Fibroblast of lung (primary cell): ENCODE results near the gene LUZP2. TPM values are rescaled to one million over a fixed set of nuclear protein-coding genes. Genes with fewer than 3 reads are reported as not detected.

Experiments
- DNase-seq, 2 donors: peaks; one replicate each; pipeline versions ENCODE4 v3.0.0 to v3.0.0-alpha.2; 2010; ENCODE audit warnings: low read depth in 2 of 2
- H2AFZ ChIP-seq: 2 replicates; pipeline ENCODE4 v1.5.1; 2012; ENCODE audit warnings: low read length, control low read depth, inconsistent platforms
- H3K27ac ChIP-seq: 2 replicates; pipeline ENCODE4 v1.5.1; 2011; ENCODE audit warnings: low read length, control low read depth; ENCODE audit not compliant: insufficient read depth
- H3K27me3 ChIP-seq: 2 replicates; pipeline ENCODE4 v1.5.1; 2011; ENCODE audit warnings: mild to moderate bottlenecking, low read length; ENCODE audit not compliant: control insufficient read depth, insufficient read depth
- H3K36me3 ChIP-seq: 2 replicates; pipeline ENCODE4 v1.5.1; 2011; ENCODE audit warnings: low read length; ENCODE audit not compliant: control insufficient read depth, insufficient read depth
- H3K4me1 ChIP-seq: 2 replicates; pipeline ENCODE4 v1.5.1; 2011; ENCODE audit warnings: low read length; ENCODE audit not compliant: control insufficient read depth, insufficient read depth; ENCODE audit errors: extremely low read depth
- H3K4me2 ChIP-seq: 2 replicates; pipeline ENCODE4 v1.5.1; 2011; ENCODE audit warnings: low read length, control low read depth; ENCODE audit not compliant: insufficient read depth; ENCODE audit errors: extremely low read depth
- H3K4me3 ChIP-seq, 4 experiments: fragments of 200-600 bp in 1 of 4; sonication (generic) in 1 of 4; replicated peaks in 1 of 4; 2 replicates each; pipeline ENCODE4 v1.5.1; 2011 to 2016; ENCODE audit warnings: low read length in 4 of 4, low read depth in 3 of 4, mild to moderate bottlenecking in 3 of 4, control low read depth in 2 of 4, inconsistent platforms in 1 of 4, mixed read lengths in 1 of 4; ENCODE audit not compliant: insufficient read depth in 1 of 4; ENCODE audit errors: control extremely low read depth in 1 of 4
- H3K79me2 ChIP-seq: 2 replicates; pipeline ENCODE4 v1.5.1; 2012; ENCODE audit warnings: mild to moderate bottlenecking, low read length, inconsistent platforms; ENCODE audit not compliant: control insufficient read depth, insufficient read depth
- H3K9ac ChIP-seq: 2 replicates; pipeline ENCODE4 v1.5.1; 2011; ENCODE audit warnings: mild to moderate bottlenecking, low read length, control low read depth; ENCODE audit not compliant: insufficient read depth
- H3K9me3 ChIP-seq: 2 replicates; pipeline ENCODE4 v1.5.1; 2012; ENCODE audit warnings: low read depth, low read length; ENCODE audit not compliant: control insufficient read depth, insufficient read depth
- H4K20me1 ChIP-seq: 2 replicates; pipeline ENCODE4 v1.5.1; 2011; ENCODE audit warnings: low read length; ENCODE audit not compliant: control insufficient read depth, insufficient read depth; ENCODE audit errors: extremely low read depth
- EZH2 ChIP-seq: IDR thresholded peaks from 2 replicates; pipeline ENCODE4 v1.5.1; 2012; ENCODE audit warnings: low read length, control low read depth, mild to moderate bottlenecking; ENCODE audit errors: missing control alignments
- polyA plus RNA-seq, 2 donors: library from polyadenylated mRNA; depleted of rRNA in 1 of 2; stranded (reverse) in 1 of 2; unstranded in 1 of 2; fragments of >200 nt; gene quantifications; 2 replicates each; pipeline ENCODE4 v1.2.1, GENCODE V29; 2011 to 2012; ENCODE audit warnings: missing spikeins in 1 of 2
- total RNA-seq: library from RNA; depleted of rRNA; stranded (reverse); fragments of >200 nt; gene quantifications from 2 replicates; pipeline ENCODE4 v1.2.1, GENCODE V29; 2014
- TF ChIP-seq, protein P1 (sequence below), 2 donors: IDR thresholded peaks in 1 of 2; conservative IDR thresholded peaks in 1 of 2; 1 replicate in 1 of 2; 2 replicates in 1 of 2; pipeline ENCODE4 v1.5.1; 2011 to 2012; ENCODE audit warnings: low read length in 2 of 2, control low read depth in 1 of 2, inconsistent platforms in 1 of 2, low read depth in 1 of 2, mild to moderate bottlenecking in 1 of 2

The LUZP2 gene
- total and polyA plus RNA-seq, 2 donors (not counting 1 experiment from before 2014, with no cell fraction given), result 0.03 to 0.50 TPM

GRCh38 chr11:24624432-24624831 is 127.6 kb downstream of the LUZP2 start:
- Histone ChIP-seq H2AFZ (no peak overlapping the region), H3K4me2 (no peak overlapping the region), H3K4me1 (no peaks in the 10 kb centered on the region), H3K9ac (no peak overlapping the region), H3K27ac (no peak overlapping the region), H3K4me3 (no peak overlapping the region), H4K20me1 (no peaks in the 10 kb centered on the region), H3K9me3 (no peaks in the 10 kb centered on the region), H3K79me2 (no peaks in the 10 kb centered on the region), H3K27me3 (no peaks in the 10 kb centered on the region), H3K36me3 (no peaks in the 10 kb centered on the region)
- DNase-seq, result no peak
- no peak for TF ChIP-seq EZH2
- TF ChIP-seq, protein P1, sequence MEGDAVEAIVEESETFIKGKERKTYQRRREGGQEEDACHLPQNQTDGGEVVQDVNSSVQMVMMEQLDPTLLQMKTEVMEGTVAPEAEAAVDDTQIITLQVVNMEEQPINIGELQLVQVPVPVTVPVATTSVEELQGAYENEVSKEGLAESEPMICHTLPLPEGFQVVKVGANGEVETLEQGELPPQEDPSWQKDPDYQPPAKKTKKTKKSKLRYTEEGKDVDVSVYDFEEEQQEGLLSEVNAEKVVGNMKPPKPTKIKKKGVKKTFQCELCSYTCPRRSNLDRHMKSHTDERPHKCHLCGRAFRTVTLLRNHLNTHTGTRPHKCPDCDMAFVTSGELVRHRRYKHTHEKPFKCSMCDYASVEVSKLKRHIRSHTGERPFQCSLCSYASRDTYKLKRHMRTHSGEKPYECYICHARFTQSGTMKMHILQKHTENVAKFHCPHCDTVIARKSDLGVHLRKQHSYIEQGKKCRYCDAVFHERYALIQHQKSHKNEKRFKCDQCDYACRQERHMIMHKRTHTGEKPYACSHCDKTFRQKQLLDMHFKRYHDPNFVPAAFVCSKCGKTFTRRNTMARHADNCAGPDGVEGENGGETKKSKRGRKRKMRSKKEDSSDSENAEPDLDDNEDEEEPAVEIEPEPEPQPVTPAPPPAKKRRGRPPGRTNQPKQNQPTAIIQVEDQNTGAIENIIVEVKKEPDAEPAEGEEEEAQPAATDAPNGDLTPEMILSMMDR (conservative IDR thresholded peaks at IDR 0.05 in 1 of 2, IDR thresholded peaks at IDR 0.05 in 1 of 2; ENCODE audit: low read depth in 1 of 2, low read length in 2 of 2), result no peak

GRCh38 chr11:24625975-24626374 is 129.1 kb downstream of the LUZP2 start:
- TF ChIP-seq, protein P1 (conservative IDR thresholded peaks at IDR 0.05 in 1 of 2, IDR thresholded peaks at IDR 0.05 in 1 of 2; ENCODE audit: low read depth in 1 of 2, low read length in 2 of 2), result no peak
- TF ChIP-seq EZH2, result no peak
- H3K4me1 ChIP-seq, result no peaks in the 10 kb centered on the region
- H2AFZ ChIP-seq, result no peak overlapping the region
- H3K27ac ChIP-seq, result no peak overlapping the region
- no peak overlapping the region for H3K4me3 ChIP-seq
- H3K4me2 ChIP-seq, result no peak overlapping the region
- H4K20me1 ChIP-seq, result no peaks in the 10 kb centered on the region
- no peaks in the 10 kb centered on the region for H3K9me3 ChIP-seq
- H3K9ac ChIP-seq, result no peak overlapping the region
- no peaks in the 10 kb centered on the region for H3K36me3 ChIP-seq
- no peaks in the 10 kb centered on the region for H3K79me2 ChIP-seq
- DNase-seq, result no peak
- H3K27me3 ChIP-seq, result no peaks in the 10 kb centered on the region

- Histone ChIP-seq H3K4me3 (no peak overlapping the region), H3K27ac (no peak overlapping the region), H4K20me1 (no peaks in the 10 kb centered on the region), H3K4me1 (no peaks in the 10 kb centered on the region), H2AFZ (no peak overlapping the region), H3K27me3 (no peaks in the 10 kb centered on the region), H3K9me3 (no peaks in the 10 kb centered on the region), H3K4me2 (no peak overlapping the region), H3K79me2 (no peaks in the 10 kb centered on the region), H3K9ac (no peak overlapping the region), H3K36me3 (no peaks in the 10 kb centered on the region)
- DNase-seq, result no peak
- TF ChIP-seq EZH2, result no peak
- TF ChIP-seq, protein P1 (conservative IDR thresholded peaks at IDR 0.05 in 1 of 2, IDR thresholded peaks at IDR 0.05 in 1 of 2; ENCODE audit: low read depth in 1 of 2, low read length in 2 of 2), result no peak
These were observed 131.4 kb downstream of the LUZP2 start for GRCh38 chr11:24628224-24628776.
